ENCODE measurements around the gene EID2B.
A peak's percentile ranks its signal among the peaks of the same experiment; 100 is the strongest.

Gene EID2B

GRCh38 chr19:39507715-39508364, 24.8 kb downstream of the EID2B start:
- Histone ChIP-seq H3K9me3 (ENCODE audit: control insufficient read depth, insufficient read depth, low read length) (no peaks in the 10 kb centered on the region), H3K9ac (ENCODE audit: low read depth, low read length) (peak overlapping the region; percentile 24), H3K27me3 (ENCODE audit: control insufficient read depth, insufficient read depth, low read length) (peaks cover 66% of the 10 kb centered on the region)

GRCh38 chr19:39506944-39507714, 25.5 kb downstream of the EID2B start:
- peak overlapping the region; percentile 24 for H3K9ac ChIP-seq (ENCODE audit: low read depth, low read length)
- peak overlapping the region; percentile 78 for H3K4me3 ChIP-seq (ENCODE audit: low read depth, low read length)
- H3K9me3 ChIP-seq (ENCODE audit: control insufficient read depth, insufficient read depth, low read length), result no peaks in the 10 kb centered on the region
- H3K27me3 ChIP-seq (ENCODE audit: control insufficient read depth, insufficient read depth, low read length), result peaks cover 70% of the 10 kb centered on the region
- H3K36me3 ChIP-seq (ENCODE audit: control insufficient read depth, insufficient read depth, low read length), result no peaks in the 10 kb centered on the region
- no peaks in the 10 kb centered on the region for H3K4me1 ChIP-seq (ENCODE audit: control insufficient read depth, insufficient read depth, low read length)

More at GRCh38 chr19:39507715-39508364, 24.8 kb downstream of the EID2B start:
- H3K36me3 ChIP-seq (ENCODE audit: control insufficient read depth, insufficient read depth, low read length), result no peaks in the 10 kb centered on the region
- H3K4me1 ChIP-seq (ENCODE audit: control insufficient read depth, insufficient read depth, low read length), result no peaks in the 10 kb centered on the region
- H3K4me3 ChIP-seq (ENCODE audit: low read depth, low read length), result peak overlapping the region; percentile 78

GRCh38 chr19:39506598-39506943, 26.1 kb downstream of the EID2B start:
- Histone ChIP-seq H3K4me1 (ENCODE audit: control insufficient read depth, insufficient read depth, low read length) (no peaks in the 10 kb centered on the region), H3K36me3 (ENCODE audit: control insufficient read depth, insufficient read depth, low read length) (no peaks in the 10 kb centered on the region), H3K9ac (ENCODE audit: low read depth, low read length) (no peak overlapping the region), H3K4me3 (ENCODE audit: low read depth, low read length) (peak overlapping the region; percentile 6), H3K9me3 (ENCODE audit: control insufficient read depth, insufficient read depth, low read length) (no peaks in the 10 kb centered on the region), H3K27me3 (ENCODE audit: control insufficient read depth, insufficient read depth, low read length) (peaks cover 75% of the 10 kb centered on the region)

- no peak overlapping the region for H3K9ac ChIP-seq (ENCODE audit: low read depth, low read length)
- H3K9me3 ChIP-seq (ENCODE audit: control insufficient read depth, insufficient read depth, low read length), result no peaks in the 10 kb centered on the region
- H3K36me3 ChIP-seq (ENCODE audit: control insufficient read depth, insufficient read depth, low read length), result no peaks in the 10 kb centered on the region
- H3K4me1 ChIP-seq (ENCODE audit: control insufficient read depth, insufficient read depth, low read length), result no peaks in the 10 kb centered on the region
- peaks cover 93% of the 10 kb centered on the region for H3K27me3 ChIP-seq (ENCODE audit: control insufficient read depth, insufficient read depth, low read length)
- H3K4me3 ChIP-seq (ENCODE audit: low read depth, low read length), result peak overlapping the region; percentile 22
Measured at GRCh38 chr19:39502640-39503417, 29.8 kb downstream of the EID2B start.

GRCh38 chr19:39501340-39501739, 31.3 kb downstream of the EID2B start:
- Histone ChIP-seq H3K27me3 (ENCODE audit: control insufficient read depth, insufficient read depth, low read length) (peaks cover 80% of the 10 kb centered on the region), H3K9me3 (ENCODE audit: control insufficient read depth, insufficient read depth, low read length) (no peaks in the 10 kb centered on the region)

DNA sequence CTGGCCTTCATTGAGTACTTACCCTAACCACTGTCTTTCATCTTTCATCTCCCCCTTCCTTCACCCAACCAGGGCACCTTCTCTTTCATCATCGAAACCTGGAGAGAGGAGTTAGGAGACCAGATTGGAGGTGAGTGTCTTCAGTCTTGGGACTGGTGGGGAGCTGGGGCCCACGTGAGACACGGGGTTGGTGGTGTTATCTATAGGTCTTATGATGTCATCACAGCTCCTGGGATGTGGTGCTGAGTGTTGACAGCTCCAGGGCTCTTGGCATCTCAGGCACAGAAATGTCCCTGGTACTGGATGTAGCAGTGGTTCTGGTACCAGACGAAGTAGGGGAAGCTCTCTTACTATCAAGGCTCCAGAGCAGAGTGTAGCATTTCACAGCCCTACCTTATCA, 32.1 kb downstream of the EID2B start:
- H3K27me3 ChIP-seq (ENCODE audit: control insufficient read depth, insufficient read depth, low read length), result peaks cover 72% of the 10 kb centered on the region

More at GRCh38 chr19:39501340-39501739, 31.3 kb downstream of the EID2B start:
- Histone ChIP-seq H3K36me3 (ENCODE audit: control insufficient read depth, insufficient read depth, low read length) (no peaks in the 10 kb centered on the region), H3K9ac (ENCODE audit: low read depth, low read length) (no peak overlapping the region), H3K4me3 (ENCODE audit: low read depth, low read length) (no peak overlapping the region), H3K4me1 (ENCODE audit: control insufficient read depth, insufficient read depth, low read length) (peaks cover 3% of the 10 kb centered on the region)

DNA sequence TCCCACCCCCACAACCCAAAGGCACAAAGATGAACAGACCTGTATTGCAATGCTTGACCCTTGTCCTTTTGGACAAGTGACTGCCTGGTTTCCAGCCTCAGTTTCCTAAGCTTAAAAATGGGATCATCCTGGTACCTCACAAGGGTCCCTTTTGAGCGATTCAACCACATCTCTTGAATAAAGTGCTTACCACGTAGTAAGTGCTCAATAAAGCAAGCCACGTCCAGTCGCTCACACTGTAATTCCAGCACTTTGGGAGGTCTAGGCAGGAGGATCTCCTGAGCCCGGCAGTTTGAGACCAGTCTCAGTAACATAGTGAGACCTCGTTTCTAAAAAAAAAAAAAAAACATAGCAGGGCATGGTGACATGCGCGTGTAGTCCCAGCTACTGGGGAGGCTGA, 32.7 kb downstream of the EID2B start:
- peaks cover 65% of the 10 kb centered on the region for H3K27me3 ChIP-seq (ENCODE audit: control insufficient read depth, insufficient read depth, low read length)
- H3K4me3 ChIP-seq (ENCODE audit: low read depth, low read length), result no peak overlapping the region
- no peaks in the 10 kb centered on the region for H3K9me3 ChIP-seq (ENCODE audit: control insufficient read depth, insufficient read depth, low read length)
- H3K9ac ChIP-seq (ENCODE audit: low read depth, low read length), result no peak overlapping the region
- no peaks in the 10 kb centered on the region for H3K36me3 ChIP-seq (ENCODE audit: control insufficient read depth, insufficient read depth, low read length)
- H3K4me1 ChIP-seq (ENCODE audit: control insufficient read depth, insufficient read depth, low read length), result peaks cover 3% of the 10 kb centered on the region

More for the DNA sequence above, 32.1 kb downstream of the EID2B start:
- Histone ChIP-seq H3K9me3 (ENCODE audit: control insufficient read depth, insufficient read depth, low read length) (no peaks in the 10 kb centered on the region), H3K4me1 (ENCODE audit: control insufficient read depth, insufficient read depth, low read length) (peaks cover 3% of the 10 kb centered on the region), H3K4me3 (ENCODE audit: low read depth, low read length) (no peak overlapping the region), H3K36me3 (ENCODE audit: control insufficient read depth, insufficient read depth, low read length) (no peaks in the 10 kb centered on the region), H3K9ac (ENCODE audit: low read depth, low read length) (no peak overlapping the region)

GRCh38 chr19:39498798-39499642, 33.6 kb downstream of the EID2B start, which contains the start of gene DLL3:
Gene DLL3, plus strand, starts transcription at chr19:39498947. Its CDS starts 28 bp downstream, at chr19:39498975.
- Histone ChIP-seq H3K4me1 (ENCODE audit: control insufficient read depth, insufficient read depth, low read length) (peaks cover 3% of the 10 kb centered on the region), H3K9ac (ENCODE audit: low read depth, low read length) (no peak within 1 kb of the TSS), H3K9me3 (ENCODE audit: control insufficient read depth, insufficient read depth, low read length) (no peaks in the 10 kb centered on the region), H3K36me3 (ENCODE audit: control insufficient read depth, insufficient read depth, low read length) (no peaks in the 10 kb centered on the region), H3K27me3 (ENCODE audit: control insufficient read depth, insufficient read depth, low read length) (peaks cover 56% of the 10 kb centered on the region), H3K4me3 (ENCODE audit: low read depth, low read length) (peak within 1 kb of the TSS; percentile 49)

DNA sequence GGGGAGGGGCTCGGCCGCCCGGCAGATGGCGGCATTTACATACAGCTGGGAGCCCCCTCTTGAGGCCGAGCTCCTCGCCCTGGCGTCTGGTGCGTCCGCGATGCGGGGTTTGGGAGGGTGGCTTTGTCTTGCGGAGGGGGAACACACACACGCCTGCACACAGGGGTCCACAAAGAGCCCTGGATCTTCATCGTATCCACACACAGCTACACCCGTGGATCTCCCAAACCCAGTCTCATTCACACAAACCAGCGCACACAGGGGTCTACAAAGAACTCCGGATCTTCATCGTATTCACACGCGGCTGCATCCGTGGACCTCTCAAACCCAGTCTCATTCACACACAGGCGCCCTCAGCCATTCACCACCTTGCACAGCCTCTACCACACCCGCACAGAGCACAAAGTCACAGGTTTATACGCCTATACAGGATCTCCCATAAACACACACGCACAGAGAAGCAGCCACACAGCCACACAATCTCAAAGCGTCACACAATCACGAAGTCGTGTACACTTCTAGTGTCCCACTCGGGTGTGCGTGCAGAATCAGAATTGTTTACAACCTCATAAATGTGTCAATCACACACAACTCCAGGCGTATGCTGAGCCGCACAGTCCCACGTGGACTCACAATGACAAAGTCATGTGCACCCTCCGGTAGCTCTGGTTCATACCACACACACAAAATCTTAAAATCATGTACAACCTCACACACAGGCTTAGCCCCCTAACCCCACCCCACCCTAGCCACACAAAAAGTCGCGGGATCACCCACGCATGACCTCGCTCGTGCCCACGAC, 34.5 kb downstream of the EID2B start:
- H3K4me1 ChIP-seq (ENCODE audit: control insufficient read depth, insufficient read depth, low read length), result peaks cover 3% of the 10 kb centered on the region
- no peak overlapping the region for H3K9ac ChIP-seq (ENCODE audit: low read depth, low read length)
- no peaks in the 10 kb centered on the region for H3K36me3 ChIP-seq (ENCODE audit: control insufficient read depth, insufficient read depth, low read length)
- H3K9me3 ChIP-seq (ENCODE audit: control insufficient read depth, insufficient read depth, low read length), result no peaks in the 10 kb centered on the region
- peaks cover 48% of the 10 kb centered on the region for H3K27me3 ChIP-seq (ENCODE audit: control insufficient read depth, insufficient read depth, low read length)
- H3K4me3 ChIP-seq (ENCODE audit: low read depth, low read length), result peak overlapping the region; percentile 49

- peak overlapping the region; percentile 49 for H3K4me3 ChIP-seq (ENCODE audit: low read depth, low read length)
- no peak overlapping the region for H3K9ac ChIP-seq (ENCODE audit: low read depth, low read length)
- peaks cover 44% of the 10 kb centered on the region for H3K27me3 ChIP-seq (ENCODE audit: control insufficient read depth, insufficient read depth, low read length)
Measured at GRCh38 chr19:39497701-39497995, 35.0 kb downstream of the EID2B start.

More at GRCh38 chr19:39497701-39497995, 35.0 kb downstream of the EID2B start:
- Histone ChIP-seq H3K36me3 (ENCODE audit: control insufficient read depth, insufficient read depth, low read length) (no peaks in the 10 kb centered on the region), H3K9me3 (ENCODE audit: control insufficient read depth, insufficient read depth, low read length) (no peaks in the 10 kb centered on the region), H3K4me1 (ENCODE audit: control insufficient read depth, insufficient read depth, low read length) (peaks cover 3% of the 10 kb centered on the region)

Data from iPS-15b (cell line).